GM12892 (cell line): ENCODE results near the gene RADIL.

Source experiments
- DNase-seq: peaks from one replicate; pipeline ENCODE4 v3.0.0; 2011; ENCODE audit not compliant: insufficient read length
- FAIRE-seq: peaks from 2 replicates; lab custom pipeline; 2011; peaks lifted over from hg19 to GRCh38; lab: Jason Lieb, UNC
- POLR2A ChIP-seq: IDR thresholded peaks from 2 replicates; pipeline ENCODE4 v1.6.1; 2011; ENCODE audit warnings: low read depth, low read length, control low read depth
- POLR2AphosphoS5 ChIP-seq: IDR thresholded peaks from 2 replicates; pipeline ENCODE4 v1.6.1; 2011; ENCODE audit warnings: low read depth, low read length, control low read depth
- TAF1 ChIP-seq: IDR thresholded peaks from 2 replicates; pipeline ENCODE4 v1.6.1; 2011; ENCODE audit warnings: low read depth, mild to moderate bottlenecking, control low read depth, low read length, borderline replicate concordance

Gene RADIL

GRCh38 chr7:4768597-4769569 lies 114.6 kb downstream of the RADIL start:
- FAIRE-seq: no peak
- no peak for DNase-seq
- TF ChIP-seq POLR2A (no peak), TAF1 (no peak), POLR2AphosphoS5 (no peak)

GRCh38 chr7:4766666-4767519 lies 116.6 kb downstream of the RADIL start:
- DNase-seq (no peak), FAIRE-seq (no peak)
- TF ChIP-seq POLR2AphosphoS5 (no peak), POLR2A (no peak), TAF1 (no peak)

GRCh38 chr7:4765776-4766490 lies 117.6 kb downstream of the RADIL start:
- no peak for TF ChIP-seq TAF1
- DNase-seq (no peak), FAIRE-seq (no peak)

- FAIRE-seq: no peak
- DNase-seq: no peak
- TF ChIP-seq POLR2A (no peak), TAF1 (no peak), POLR2AphosphoS5 (no peak)
These were observed 119.0 kb downstream of the RADIL start for GRCh38 chr7:4764402-4765007.

- DNase-seq (no peak), FAIRE-seq (no peak)
- no peak for TF ChIP-seq POLR2AphosphoS5
- TF ChIP-seq POLR2A: no peak
- no peak for TF ChIP-seq TAF1
These were observed 119.7 kb downstream of the RADIL start for GRCh38 chr7:4763794-4764185.

- FAIRE-seq: no peak
- no peak for TF ChIP-seq POLR2AphosphoS5
- no peak for TF ChIP-seq POLR2A
- no peak for TF ChIP-seq TAF1
- no peak for DNase-seq
These were observed 120.3 kb downstream of the RADIL start for GRCh38 chr7:4763091-4763793.

- DNase-seq (no peak), FAIRE-seq (no peak)
- TF ChIP-seq POLR2AphosphoS5 (no peak), TAF1 (no peak), POLR2A (no peak)
These were observed 121.1 kb downstream of the RADIL start for GRCh38 chr7:4762121-4763055.

- no peak for FAIRE-seq
- DNase-seq: no peak
- TF ChIP-seq POLR2AphosphoS5: no peak
- TF ChIP-seq POLR2A: no peak
- TF ChIP-seq TAF1: no peak
These were observed 122.6 kb downstream of the RADIL start for GRCh38 chr7:4760952-4761351.

- DNase-seq (no peak), FAIRE-seq (no peak)
- TF ChIP-seq POLR2AphosphoS5 (no peak), POLR2A (no peak), TAF1 (no peak)
These were observed 124.3 kb downstream of the RADIL start for GRCh38 chr7:4759211-4759610.

GRCh38 chr7:4758791-4759190 lies 124.7 kb downstream of the RADIL start:
- FAIRE-seq: no peak
- DNase-seq: no peak
- TF ChIP-seq POLR2A (no peak), TAF1 (no peak), POLR2AphosphoS5 (no peak)
